ENCODE data around the gene C10orf67.
"Not testable (repeated sequence)": the region's sequence is repeated elsewhere in the genome, so short reads cannot be mapped to it uniquely, and the experiment has no call there.

The C10orf67 gene

DNA sequence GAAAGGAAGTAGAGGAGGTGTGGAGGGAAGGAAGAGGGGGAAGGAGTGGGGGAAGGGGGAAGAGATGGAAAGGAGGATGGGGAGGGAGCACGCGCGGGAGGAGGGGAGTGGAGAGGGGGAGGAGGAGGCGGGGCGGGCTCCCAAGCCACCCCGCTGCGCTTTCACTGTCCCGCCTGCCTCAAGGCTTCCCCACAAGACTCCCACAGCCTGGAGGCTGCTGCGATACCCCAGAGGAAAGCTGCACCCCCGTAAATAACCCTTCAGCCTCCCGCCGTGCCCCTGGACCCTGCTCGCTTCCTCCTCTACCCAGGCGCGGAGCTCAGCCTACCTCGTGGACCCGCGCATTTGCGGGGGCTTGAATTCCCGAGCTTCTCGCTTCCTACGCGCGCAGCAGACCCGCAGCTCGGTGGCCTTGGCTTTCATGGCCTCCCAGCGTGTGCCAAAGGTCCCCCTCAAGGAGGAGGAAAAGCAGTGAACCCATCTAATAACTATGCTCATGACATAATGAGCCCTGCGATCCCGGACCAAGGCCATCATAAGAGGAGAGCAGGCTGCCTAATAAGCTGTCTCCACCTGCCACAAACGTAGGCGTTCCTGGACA, at the start of gene C10orf67:
C10orf67 (minus strand) TSS at position 557 of the 601 bp plus-strand sequence; CDS start at position 534, 23 bp downstream.
- no peak for DNase-seq (ENCODE audit: low read depth)

DNA sequence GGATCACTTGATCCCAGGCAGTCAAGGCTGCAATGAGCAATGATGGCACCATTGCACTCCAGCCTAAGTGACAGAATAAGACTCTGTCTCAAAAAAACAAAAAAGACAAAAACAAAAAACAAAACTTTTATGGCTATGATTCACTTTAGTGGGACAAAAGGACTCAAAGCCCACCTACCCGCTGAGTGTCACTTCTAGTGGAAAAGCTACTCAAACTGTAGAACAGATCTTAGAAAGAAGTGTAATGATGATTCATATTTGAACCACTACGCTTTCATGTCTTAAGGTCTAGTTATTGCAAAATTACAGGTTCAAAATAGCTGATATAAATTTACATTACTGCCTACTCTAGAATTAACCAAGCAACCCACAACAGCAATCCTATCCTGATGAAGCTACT, 47.2 kb upstream of the C10orf67 start:
- DNase-seq (ENCODE audit: low read depth): no peak

GRCh38 chr10:23390809-23391208, 46.2 kb upstream of the C10orf67 start:
- DNase-seq (ENCODE audit: low read depth): no peak

DNA sequence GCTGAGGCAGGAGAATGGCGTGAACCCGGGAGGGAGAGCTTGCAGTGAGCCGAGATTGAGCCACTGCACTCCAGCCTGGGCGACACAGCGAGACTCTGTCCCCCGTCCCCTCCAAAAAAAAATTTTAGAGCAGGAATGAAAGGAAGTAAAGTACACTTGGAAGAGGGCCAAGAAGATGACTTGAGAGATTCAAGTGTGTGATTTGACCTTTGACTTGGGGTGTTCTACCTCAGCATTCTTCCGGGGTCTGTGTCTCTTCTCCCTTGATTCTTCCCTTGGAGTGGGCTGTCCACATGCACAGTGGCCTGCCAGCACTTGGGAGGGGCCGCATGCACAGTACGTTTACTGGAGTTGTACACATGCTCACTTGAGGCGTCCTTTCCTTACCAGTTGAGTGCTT, 45.8 kb upstream of the C10orf67 start:
- DNase-seq (ENCODE audit: low read depth): not testable (repeated sequence)

DNA sequence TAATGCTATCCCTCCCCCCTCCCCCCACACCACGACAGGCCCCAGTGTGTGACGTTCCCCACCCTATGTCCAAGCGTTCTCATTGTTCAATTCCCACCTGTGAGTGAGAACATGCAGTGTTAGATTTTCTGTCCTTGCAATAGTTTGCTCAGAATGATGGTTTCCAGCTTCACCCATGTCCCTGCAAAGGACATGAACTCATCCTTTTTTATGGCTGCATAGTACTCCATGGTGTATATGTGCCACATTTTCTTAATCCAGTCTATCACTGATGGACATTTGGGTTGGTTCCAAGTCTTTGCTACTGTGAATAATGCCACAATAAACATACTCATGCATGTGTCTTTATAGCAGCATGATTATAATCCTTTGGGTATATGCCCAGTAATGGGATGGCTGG, 42.9 kb upstream of the C10orf67 start:
- not testable (repeated sequence) for DNase-seq (ENCODE audit: low read depth)

- DNase-seq (ENCODE audit: low read depth): no peak
Measured at GRCh38 chr10:23386052-23386451, 41.5 kb upstream of the C10orf67 start.

DNA sequence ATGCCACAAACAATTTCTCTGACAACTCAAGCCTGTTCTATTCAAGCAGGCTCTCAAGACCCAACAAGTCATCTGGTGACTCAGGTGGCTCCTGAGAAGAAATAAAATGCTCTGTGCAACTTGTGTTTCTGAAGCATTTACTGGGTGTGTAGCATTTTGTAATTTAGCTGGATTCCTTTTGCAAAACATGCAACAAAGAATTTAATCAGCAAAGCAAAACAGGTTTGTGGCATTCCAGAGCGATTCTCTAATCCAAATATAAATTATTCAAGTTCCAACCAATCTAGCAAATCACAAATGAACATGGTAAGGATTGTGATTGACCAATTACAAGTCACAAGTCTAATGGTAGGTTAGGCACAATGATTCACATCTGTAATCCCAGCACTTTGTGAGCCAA, 39.8 kb upstream of the C10orf67 start:
- no peak for DNase-seq (ENCODE audit: low read depth)

GRCh38 chr10:23383637-23384036, 39.0 kb upstream of the C10orf67 start:
- no peak for DNase-seq (ENCODE audit: low read depth)

DNA sequence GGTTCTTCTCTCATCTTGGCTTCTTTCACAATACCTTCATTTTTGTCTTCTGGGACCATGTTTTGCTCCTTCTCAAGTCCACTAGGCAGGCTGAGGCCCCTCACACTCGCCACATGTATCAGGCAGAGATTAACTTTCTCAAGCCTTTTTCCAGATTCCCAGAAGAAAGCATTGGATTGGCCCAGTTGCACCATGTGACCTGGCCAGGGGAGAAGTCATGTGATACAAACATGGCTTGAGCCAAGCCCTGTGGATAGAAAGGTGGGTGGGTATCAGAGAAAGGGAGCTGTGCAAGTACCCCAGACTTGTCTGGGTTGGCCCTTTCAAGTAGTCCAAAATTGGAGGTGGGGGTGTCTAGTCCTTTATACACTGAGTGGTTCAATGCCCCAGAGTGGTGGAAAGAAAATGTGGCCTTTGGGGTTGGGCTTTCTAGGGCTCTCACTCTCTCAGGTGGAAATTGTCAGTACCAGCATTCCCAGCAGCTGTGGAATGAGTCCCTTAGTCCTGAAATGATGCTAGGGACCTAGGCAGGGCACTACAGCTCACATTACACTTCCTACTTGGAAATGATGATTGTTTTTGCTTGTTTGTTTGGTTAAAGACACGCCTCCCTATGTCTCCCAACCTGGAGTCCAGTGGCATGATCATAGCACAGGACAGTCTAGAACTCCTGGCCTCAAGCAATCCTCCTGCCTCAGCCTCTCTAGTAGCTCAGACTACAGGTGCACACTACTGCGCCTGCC, 36.9 kb upstream of the C10orf67 start:
- DNase-seq (ENCODE audit: low read depth): no peak

GRCh38 chr10:23379686-23380085, 35.1 kb upstream of the C10orf67 start:
- DNase-seq (ENCODE audit: low read depth): no peak

DNA sequence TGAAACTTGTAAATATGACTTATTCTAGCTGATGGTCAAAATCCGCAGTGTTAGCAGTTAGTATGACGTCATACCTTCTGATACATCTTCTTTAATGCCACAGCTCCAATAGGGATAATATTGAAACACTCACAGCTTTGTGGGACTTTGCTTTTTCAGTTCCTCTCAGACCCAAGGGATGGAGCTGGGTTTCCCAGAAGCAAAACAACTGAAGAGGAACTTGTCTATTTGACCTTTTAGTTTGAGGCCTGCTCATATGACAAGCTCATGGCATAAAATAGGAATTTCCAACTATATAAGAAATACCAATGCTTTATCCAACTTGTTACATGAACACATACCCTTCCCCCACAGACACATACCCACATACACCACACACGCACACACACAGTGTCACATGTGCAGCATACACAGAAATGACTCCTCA, 31.6 kb upstream of the C10orf67 start:
- DNase-seq (ENCODE audit: low read depth): no peak

GRCh38 chr10:23375366-23375765, 30.8 kb upstream of the C10orf67 start:
- DNase-seq (ENCODE audit: low read depth): no peak

- DNase-seq (ENCODE audit: low read depth): no peak
Measured at GRCh38 chr10:23373156-23373555, 28.6 kb upstream of the C10orf67 start.

DNA sequence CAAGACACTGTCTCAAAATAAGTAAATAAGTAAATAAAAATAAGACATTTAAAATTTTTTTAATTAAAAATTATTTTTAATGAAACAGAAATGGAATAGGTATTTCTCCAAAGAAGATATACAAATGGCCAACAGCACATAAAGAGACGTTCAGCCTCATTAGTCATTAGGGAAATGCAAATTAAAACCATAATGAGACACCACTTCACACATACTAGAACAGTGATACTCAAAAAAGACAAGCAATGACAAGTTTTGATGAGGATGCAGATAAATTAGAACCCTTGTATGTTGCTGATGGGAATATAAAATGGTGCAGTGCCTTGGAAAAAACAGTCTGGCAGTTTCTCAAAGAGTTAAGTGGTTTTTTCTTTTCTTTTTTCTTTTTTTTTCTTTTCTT, 26.5 kb upstream of the C10orf67 start:
- DNase-seq (ENCODE audit: low read depth): no peak

DNA sequence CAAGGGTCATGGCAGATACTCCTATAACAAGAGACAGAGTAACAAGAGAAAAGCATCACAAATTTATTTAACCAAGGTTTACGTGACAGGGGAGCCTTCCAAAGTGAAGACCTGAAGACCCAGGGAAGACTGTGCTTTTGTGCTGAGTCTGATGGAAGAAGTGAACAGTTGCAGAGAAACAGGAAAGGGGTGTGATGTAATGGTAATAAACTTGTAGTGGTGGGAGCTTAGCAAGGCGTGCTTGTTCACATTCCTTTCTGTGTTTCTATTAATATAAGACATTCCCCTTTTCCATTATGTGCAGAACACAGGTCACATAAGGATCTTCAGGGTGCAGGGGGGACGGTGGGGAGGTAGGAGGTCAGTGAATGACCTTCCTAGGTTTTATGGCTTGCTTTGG, 25.5 kb upstream of the C10orf67 start:
- DNase-seq (ENCODE audit: low read depth): no peak

- DNase-seq (ENCODE audit: low read depth): no peak
Measured at GRCh38 chr10:23368816-23369640, 24.4 kb upstream of the C10orf67 start.

DNA sequence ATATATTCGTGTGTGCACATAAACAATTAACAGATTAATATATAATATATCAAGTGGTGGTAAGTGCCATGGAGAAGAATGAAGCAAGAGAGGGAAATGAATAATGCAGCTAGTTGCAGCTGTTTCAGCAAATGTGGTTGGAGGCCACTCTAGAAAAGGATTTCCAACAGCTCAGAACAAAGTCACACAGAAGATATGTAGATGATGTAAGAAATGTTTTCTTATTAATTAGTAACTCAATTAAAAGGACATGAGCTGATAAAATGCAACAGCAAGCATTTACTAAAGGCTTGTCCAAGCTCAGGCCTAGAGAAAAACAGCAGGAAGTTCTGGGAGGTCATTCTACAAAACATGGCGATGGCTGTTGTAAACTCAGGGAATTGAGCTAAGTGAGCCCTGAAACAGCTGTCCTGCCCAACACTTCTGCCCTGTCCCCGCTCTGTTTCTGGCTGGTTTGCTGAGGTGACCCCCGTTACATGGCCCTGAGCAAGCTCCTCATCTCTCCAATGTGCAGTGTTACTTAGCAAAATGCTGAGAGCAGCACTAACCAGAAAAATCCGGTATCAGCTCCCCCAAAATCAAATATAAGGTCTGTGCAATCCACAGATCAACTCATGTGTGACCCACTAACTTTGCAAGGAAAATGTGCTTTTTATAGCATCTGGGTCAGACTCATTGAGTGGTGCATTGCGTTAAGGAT, 23.4 kb upstream of the C10orf67 start:
- no peak for DNase-seq (ENCODE audit: low read depth)

DNA sequence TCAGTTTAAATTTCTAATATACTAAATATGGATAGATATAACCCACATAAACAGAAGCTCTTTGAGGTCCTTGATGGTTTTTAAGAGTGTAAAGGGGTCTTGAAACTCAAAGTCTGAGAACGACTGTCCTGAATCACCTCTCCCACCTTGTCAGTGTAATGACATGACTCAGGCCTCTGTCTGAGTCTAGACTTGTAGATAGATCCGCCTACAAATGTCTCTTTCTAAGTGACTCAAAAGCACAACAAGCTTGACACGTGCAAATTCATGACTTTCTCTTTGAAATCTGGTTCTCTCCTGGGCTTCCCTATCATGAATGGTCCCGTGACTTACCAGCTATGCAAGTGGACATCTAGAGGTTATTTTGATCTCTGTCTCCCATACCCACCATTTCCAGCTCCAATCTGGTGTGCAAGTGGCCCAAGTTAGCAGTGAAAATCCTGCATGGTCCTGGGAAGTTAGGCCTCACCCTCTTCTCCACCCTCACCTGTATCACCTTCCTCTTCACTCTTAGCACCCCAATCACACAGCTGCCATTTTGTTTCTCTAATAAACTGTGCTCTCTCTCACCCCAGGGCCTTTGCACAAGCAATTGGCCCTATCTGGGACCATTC, 20.9 kb upstream of the C10orf67 start:
- not testable (repeated sequence) for DNase-seq (ENCODE audit: low read depth)

- no peak for DNase-seq (ENCODE audit: low read depth)
Measured at GRCh38 chr10:23364378-23364777, 19.8 kb upstream of the C10orf67 start.

DNA sequence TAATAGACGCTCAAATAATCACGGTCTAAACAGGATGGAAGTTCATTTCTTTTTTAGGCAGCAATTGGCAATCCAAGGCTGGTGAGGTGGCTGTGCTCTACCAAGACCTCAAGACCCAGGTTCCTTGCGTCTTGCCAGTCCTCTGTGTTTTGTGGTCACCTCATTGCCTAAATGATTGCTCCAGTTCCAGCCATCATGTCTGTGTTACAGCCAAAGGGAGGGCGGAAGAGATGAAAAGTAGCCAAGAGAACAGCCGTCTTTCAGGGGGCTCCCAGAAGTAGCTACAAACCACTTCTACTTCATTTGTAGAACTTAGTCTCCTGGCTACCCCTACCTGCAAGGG, 19.2 kb upstream of the C10orf67 start:
- no peak for DNase-seq (ENCODE audit: low read depth)

GRCh38 chr10:23362879-23363792, 18.5 kb upstream of the C10orf67 start:
- DNase-seq (ENCODE audit: low read depth): peak; percentile 21

All from activated T-helper 9 cell treated with anti-CD3 and anti-CD28 coated beads, Interleukin-2, amount 50 U/mL, for 16 hours (primary cell).